Stimulated activated CD4-positive, alpha-beta T cell treated with anti-CD3 and anti-CD28 coated beads, Interleukin-1b, Interleukin-23, amount 100 ng/mL, for 1 hour (primary cell): Measurements from ENCODE around the gene CELA2A.
"Not testable (repeated sequence)": the region's sequence is repeated elsewhere in the genome, so short reads cannot be mapped to it uniquely, and the experiment has no call there.

Experiments
- DNase-seq, 2 donors: peaks; one replicate each; pipeline ENCODE4 v3.0.0-alpha.2; 2020; ENCODE audit warnings: low read depth in 2 of 2

Gene CELA2A

DNA sequence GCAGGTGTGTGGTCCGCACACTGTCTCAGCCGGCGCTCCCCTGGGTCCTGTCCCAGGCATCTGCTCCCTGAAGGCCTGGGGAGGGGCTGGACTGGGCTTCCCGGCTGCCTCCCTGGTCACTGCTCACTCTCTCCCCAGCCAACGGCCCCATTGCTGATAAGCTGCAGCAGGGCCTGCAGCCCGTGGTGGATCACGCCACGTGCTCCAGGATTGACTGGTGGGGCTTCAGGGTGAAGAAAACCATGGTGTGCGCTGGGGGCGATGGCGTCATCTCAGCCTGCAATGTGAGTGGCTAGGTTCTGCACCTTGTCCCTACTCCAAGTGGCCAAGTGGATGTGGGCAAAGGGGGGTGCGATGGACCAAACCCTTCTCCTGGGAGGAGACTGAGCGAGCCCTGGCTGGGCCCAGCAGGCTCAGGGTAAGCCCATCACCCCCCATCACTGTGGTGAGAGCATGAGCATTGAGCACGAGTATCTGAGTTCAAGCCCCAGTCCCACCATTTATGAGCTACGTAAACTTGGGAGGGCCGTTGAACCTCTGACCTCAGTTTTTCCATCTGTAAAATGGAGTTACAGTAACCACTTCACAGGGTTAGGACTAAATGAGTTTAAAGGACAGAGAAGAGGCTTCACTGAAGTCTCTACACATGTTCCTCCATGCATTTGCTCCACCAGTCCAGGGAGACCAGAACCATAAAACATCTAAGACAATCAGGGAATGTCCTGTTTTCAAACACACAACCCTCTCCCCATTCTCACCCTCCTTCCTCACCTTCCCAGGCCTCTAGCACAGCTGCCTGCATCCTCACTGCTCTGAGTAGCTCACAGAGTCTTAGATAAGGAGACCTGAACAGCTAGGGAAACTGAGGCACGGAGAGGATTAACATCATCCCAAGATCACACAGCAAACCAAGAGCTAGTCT, 11.8 kb upstream of the CELA2A start:
- no peak for DNase-seq

GRCh38 chr1:15445390-15446122, 11.0 kb upstream of the CELA2A start:
- no peak for DNase-seq

- no peak for DNase-seq
Measured at GRCh38 chr1:15446212-15446611, 10.3 kb upstream of the CELA2A start.

- DNase-seq, result no peak
Measured at GRCh38 chr1:15448877-15449462, 7.6 kb upstream of the CELA2A start.

GRCh38 chr1:15449567-15449966, 7.0 kb upstream of the CELA2A start:
- no peak for DNase-seq

GRCh38 chr1:15451014-15451722, 5.4 kb upstream of the CELA2A start:
- DNase-seq, result no peak

- DNase-seq, result no peak
Measured at GRCh38 chr1:15452216-15452615, 4.3 kb upstream of the CELA2A start.

DNA sequence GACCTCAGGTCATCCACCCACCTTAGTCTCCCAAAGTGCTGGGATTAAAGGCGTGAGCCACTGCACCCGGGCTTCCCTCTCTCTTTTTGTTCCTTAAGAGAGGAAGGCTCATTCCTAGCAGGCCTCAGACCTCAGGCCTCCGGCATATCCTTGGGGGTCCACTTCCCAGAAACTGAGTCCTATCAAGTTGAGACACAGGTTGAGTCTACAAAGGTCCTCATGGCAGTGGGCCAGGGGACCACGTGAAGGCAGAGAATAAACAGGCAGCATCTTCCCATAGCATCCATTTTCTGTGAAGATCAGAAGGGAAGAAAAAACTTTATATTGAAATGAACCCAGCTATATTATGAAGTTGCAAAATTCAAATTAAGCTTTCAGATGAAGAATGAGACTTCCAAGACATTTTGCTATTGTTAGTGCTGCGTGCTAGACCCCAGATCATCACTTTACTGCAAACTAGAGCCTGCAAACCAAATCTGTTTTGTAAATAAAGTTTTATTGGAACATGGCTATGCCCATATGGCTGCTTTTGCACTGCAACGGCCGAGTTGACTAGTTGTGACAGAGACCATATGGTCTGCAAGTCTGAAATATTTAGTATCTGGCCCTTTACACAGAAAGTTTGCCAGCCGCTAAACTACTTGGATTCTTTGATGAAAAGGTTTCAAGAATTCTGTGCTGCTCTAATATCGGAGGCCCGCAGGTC, 3.5 kb upstream of the CELA2A start:
- no peak for DNase-seq

GRCh38 chr1:15453734-15454133, 2.8 kb upstream of the CELA2A start:
- DNase-seq, result no peak

GRCh38 chr1:15454256-15454655, 2.3 kb upstream of the CELA2A start:
- DNase-seq, result no peak

GRCh38 chr1:15455522-15455921, 1.0 kb upstream of the CELA2A start:
- no peak for DNase-seq

GRCh38 chr1:15457585-15457984, 1.1 kb downstream of the CELA2A start:
- no peak for DNase-seq

DNA sequence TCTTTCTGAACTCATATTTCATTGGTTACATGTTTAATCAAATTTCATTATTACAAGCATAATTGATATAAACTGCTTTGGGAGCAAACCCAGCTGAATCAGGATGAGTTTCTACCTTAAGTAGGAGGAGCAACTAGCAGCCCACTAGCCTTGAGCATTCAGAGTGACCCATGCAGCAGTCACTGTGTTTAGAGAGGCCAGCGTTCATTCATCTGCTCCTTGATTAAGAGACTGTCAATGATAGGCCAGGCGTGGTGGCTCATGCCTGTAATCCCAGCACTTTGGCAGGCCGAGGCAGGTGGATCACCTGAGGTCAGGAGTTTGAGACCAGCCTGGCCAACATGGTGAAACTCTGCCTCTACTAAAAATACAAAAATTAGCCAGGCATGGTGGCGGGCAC, 1.9 kb downstream of the CELA2A start:
- not testable (repeated sequence) for DNase-seq

GRCh38 chr1:15459771-15460707, 3.5 kb downstream of the CELA2A start:
- no peak for DNase-seq

DNA sequence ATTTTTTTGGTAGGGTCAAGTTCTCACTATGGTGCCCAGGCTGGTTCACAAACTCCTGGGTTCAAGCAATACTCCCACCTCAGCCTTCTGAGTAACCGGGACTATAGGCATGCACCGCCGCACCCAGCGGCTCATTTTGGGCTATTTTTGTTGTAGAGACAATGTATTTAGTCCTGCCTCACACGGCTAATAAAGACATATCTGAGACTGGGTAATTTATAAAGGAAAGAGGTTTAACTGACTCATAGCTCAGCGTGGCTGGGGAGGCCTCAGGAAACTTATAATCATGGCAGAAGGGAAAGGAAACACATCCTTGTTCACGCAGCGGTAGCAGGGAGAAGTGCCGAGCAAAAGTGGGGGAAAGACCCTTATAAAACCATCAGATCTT, 4.2 kb downstream of the CELA2A start:
- no peak for DNase-seq

GRCh38 chr1:15463064-15463800, 6.7 kb downstream of the CELA2A start:
- DNase-seq, result not testable (repeated sequence)

GRCh38 chr1:15463926-15464322, 7.4 kb downstream of the CELA2A start:
- DNase-seq, result not testable (repeated sequence)

- no peak for DNase-seq
Measured at GRCh38 chr1:15465674-15466073, 9.1 kb downstream of the CELA2A start.

DNA sequence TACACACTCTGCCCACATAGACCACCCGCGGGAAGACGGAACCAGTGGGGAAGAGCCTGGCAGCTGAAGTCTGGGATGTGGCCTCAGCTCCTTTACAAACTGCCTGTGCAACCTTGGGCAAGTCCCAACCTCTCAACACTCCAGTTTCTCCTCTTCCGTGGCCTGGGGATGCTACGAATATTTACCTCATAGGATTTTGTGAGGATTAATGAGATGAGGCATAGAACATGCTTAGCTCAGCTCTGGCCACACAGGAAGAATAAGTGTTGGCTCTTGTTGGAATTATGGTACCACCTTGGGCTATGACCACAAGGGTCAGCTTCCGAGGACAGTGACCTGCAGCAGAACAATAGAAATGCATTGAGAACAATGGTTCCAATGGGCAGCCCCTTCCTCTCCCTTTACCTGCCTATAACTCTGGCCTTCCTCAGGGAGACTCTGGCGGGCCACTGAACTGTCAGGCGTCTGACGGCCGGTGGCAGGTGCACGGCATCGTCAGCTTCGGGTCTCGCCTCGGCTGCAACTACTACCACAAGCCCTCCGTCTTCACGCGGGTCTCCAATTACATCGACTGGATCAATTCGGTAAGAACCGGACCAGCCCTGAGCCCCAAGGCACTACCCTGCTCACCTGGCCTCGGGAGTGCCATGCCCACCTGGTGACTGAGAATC, 10.6 kb downstream of the CELA2A start:
- DNase-seq, result not testable (repeated sequence)
